Mesenchymal stem cell (in vitro differentiated cells and primary cell): ENCODE measurements around the gene HEY2.

ENCODE experiments used
- DNase-seq: peaks from one replicate; pipeline ENCODE4 v3.0.0-alpha.2; 2013
- H2AFZ ChIP-seq: one replicate; pipeline ENCODE4 v1.6.1; 2013; ENCODE audit warnings: low read depth, mild to moderate bottlenecking, control low read depth, inconsistent platforms, low read length, moderate library complexity
- H2AK5ac ChIP-seq: 2 replicates; pipeline ENCODE4 v1.6.1; 2013; ENCODE audit warnings: low read length, moderate library complexity, mild to moderate bottlenecking, inconsistent platforms; ENCODE audit not compliant: severe bottlenecking
- H2BK120ac ChIP-seq: one replicate; pipeline ENCODE4 v1.6.1; 2013; ENCODE audit warnings: low read depth, mild to moderate bottlenecking, inconsistent platforms, low read length, moderate library complexity
- H2BK12ac ChIP-seq, 2 experiments: one replicate each; pipeline ENCODE4 v1.6.1; 2013; ENCODE audit warnings: inconsistent platforms in 2 of 2, low read length in 2 of 2, mild to moderate bottlenecking in 2 of 2, moderate library complexity in 2 of 2, control low read depth in 1 of 2
- H2BK15ac ChIP-seq: one replicate; pipeline ENCODE4 v1.6.1; 2013; ENCODE audit warnings: mild to moderate bottlenecking, low read depth, inconsistent platforms; ENCODE audit not compliant: poor library complexity, severe bottlenecking
- H2BK5ac ChIP-seq: 2 replicates; pipeline ENCODE4 v1.6.1; 2013; ENCODE audit warnings: low read depth, mild to moderate bottlenecking, low read length, control low read depth, inconsistent platforms; ENCODE audit not compliant: poor library complexity, severe bottlenecking
- H3K14ac ChIP-seq, 2 experiments: one replicate each; pipeline ENCODE4 v1.6.1; 2013; ENCODE audit warnings: inconsistent platforms in 2 of 2, low read length in 2 of 2, control low read depth in 1 of 2, mild to moderate bottlenecking in 1 of 2, moderate library complexity in 1 of 2
- H3K18ac ChIP-seq, 2 experiments: one replicate each; pipeline ENCODE4 v1.6.1; 2013; ENCODE audit warnings: inconsistent platforms in 2 of 2, low read length in 2 of 2, control low read depth in 1 of 2, low read depth in 1 of 2, mild to moderate bottlenecking in 1 of 2
- H3K23ac ChIP-seq, 2 experiments: one replicate each; pipeline ENCODE4 v1.6.1; 2013; ENCODE audit warnings: inconsistent platforms in 2 of 2, low read length in 2 of 2, mild to moderate bottlenecking in 2 of 2, moderate library complexity in 2 of 2, control low read depth in 1 of 2
- H3K27ac ChIP-seq: 2 replicates; pipeline ENCODE4 v1.5.1; 2013; ENCODE audit warnings: mild to moderate bottlenecking, moderate library complexity, low read length, control low read depth, inconsistent platforms; ENCODE audit not compliant: poor library complexity, severe bottlenecking
- H3K27me3 ChIP-seq, 2 experiments: 2 replicates each; pipeline versions ENCODE4 v1.6.1 to v1.7.0; 2013; ENCODE audit warnings: low read length in 2 of 2, mild to moderate bottlenecking in 2 of 2, moderate library complexity in 2 of 2, control low read depth in 1 of 2, inconsistent platforms in 1 of 2; ENCODE audit not compliant: control insufficient read depth in 1 of 2, insufficient read depth in 1 of 2
- H3K36me3 ChIP-seq, 2 experiments: 2 replicates each; pipeline versions ENCODE4 v1.6.1 to v1.7.0; 2013; ENCODE audit warnings: low read length in 2 of 2, control low read depth in 1 of 2, inconsistent platforms in 1 of 2, low read depth in 1 of 2, mild to moderate bottlenecking in 1 of 2; ENCODE audit not compliant: insufficient read depth in 2 of 2, control insufficient read depth in 1 of 2
- H3K4ac ChIP-seq, 2 experiments: one replicate each; pipeline ENCODE4 v1.6.1; 2013; ENCODE audit warnings: inconsistent platforms in 2 of 2, low read length in 2 of 2, mild to moderate bottlenecking in 2 of 2, moderate library complexity in 2 of 2, control low read depth in 1 of 2, low read depth in 1 of 2
- H3K4me1 ChIP-seq: 2 replicates; pipeline ENCODE4 v1.6.1; 2013; ENCODE audit warnings: low read depth, low read length, control low read depth; ENCODE audit not compliant: control insufficient read depth, insufficient read depth
- H3K4me2 ChIP-seq: 2 replicates; pipeline ENCODE4 v1.6.1; 2013; ENCODE audit warnings: low read length, mild to moderate bottlenecking, inconsistent platforms; ENCODE audit not compliant: poor library complexity, severe bottlenecking
- H3K4me3 ChIP-seq, 2 experiments: 2 replicates each; pipeline versions ENCODE4 v1.5.1 to v1.7.0; 2013; ENCODE audit warnings: low read length in 2 of 2, mild to moderate bottlenecking in 2 of 2, control low read depth in 1 of 2, low read depth in 1 of 2; ENCODE audit not compliant: insufficient read depth in 1 of 2
- H3K79me1 ChIP-seq: replicated peaks from 2 replicates; pipeline ENCODE4 v1.6.1; 2013; ENCODE audit warnings: mild to moderate bottlenecking, control low read depth, low read length, inconsistent platforms; ENCODE audit not compliant: poor library complexity, severe bottlenecking
- H3K9ac ChIP-seq: 2 replicates; pipeline ENCODE4 v1.7.0; 2013; ENCODE audit warnings: mild to moderate bottlenecking, low read length, moderate library complexity
- H3K9me3 ChIP-seq: 2 replicates; pipeline ENCODE4 v1.7.0; 2013; ENCODE audit warnings: mild to moderate bottlenecking, low read length; ENCODE audit not compliant: control insufficient read depth
- H4K8ac ChIP-seq: one replicate; pipeline ENCODE4 v1.6.1; 2013; ENCODE audit warnings: inconsistent platforms, mild to moderate bottlenecking, low read length, moderate library complexity
- H4K91ac ChIP-seq: one replicate; pipeline ENCODE4 v1.6.1; 2013; ENCODE audit warnings: mild to moderate bottlenecking, low read length, inconsistent platforms
- WGBS: methylation state at CpG from one replicate; pipeline ENCODE4 v1.1.7; 2013; ENCODE audit warnings: mixed read lengths; 5-methylcytosine and 5-hydroxymethylcytosine counted together

HEY2 gene

GRCh38 chr6:125780540-125781313, 31.3 kb downstream of the HEY2 start:
- Histone ChIP-seq H3K9ac (peak overlapping the region; percentile 96), H3K23ac (no peak overlapping the region), H2BK5ac (no peak overlapping the region), H3K4me1 (no peaks in the 10 kb centered on the region), H3K14ac (no peak overlapping the region), H3K79me1 (peaks cover 4% of the 10 kb centered on the region), H3K18ac (peak overlapping the region in 1 of 2 experiments; percentile 35), H3K27ac (peak overlapping the region; percentile 83), H2BK12ac (no peak overlapping the region), H3K4me2 (peak overlapping the region; percentile 73), H3K27me3 (no peaks in the 10 kb centered on the region), H4K8ac (no peak overlapping the region), H2AK5ac (no peak overlapping the region), H2AFZ (peak overlapping the region; percentile 48), H2BK120ac (no peak overlapping the region), H3K4me3 (peak overlapping the region; percentile 51 to 84), H2BK15ac (no peak overlapping the region), H3K36me3 (no peaks in the 10 kb centered on the region), H3K9me3 (no peaks in the 10 kb centered on the region), H4K91ac (no peak overlapping the region), H3K4ac (peak overlapping the region in 1 of 2 experiments; percentile 25)
- under 1% methylated on average over 26 of the region's 28 CpGs for WGBS
- peak; percentile 85 for DNase-seq

- H2BK120ac ChIP-seq: no peak overlapping the region
- H3K9ac ChIP-seq: peak overlapping the region; percentile 96
- H2BK12ac ChIP-seq: no peak overlapping the region
- H3K79me1 ChIP-seq: peaks cover 4% of the 10 kb centered on the region
- peak overlapping the region; percentile 48 for H2AFZ ChIP-seq
- no peak overlapping the region for H4K91ac ChIP-seq
- H2AK5ac ChIP-seq: no peak overlapping the region
- peak overlapping the region; percentile 83 for H3K27ac ChIP-seq
- H3K4ac ChIP-seq: no peak overlapping the region
- no peaks in the 10 kb centered on the region for H3K36me3 ChIP-seq
- WGBS: no CpG with 5 or more reads among the region's 3 CpGs
- H3K9me3 ChIP-seq: no peaks in the 10 kb centered on the region
- no peaks in the 10 kb centered on the region for H3K4me1 ChIP-seq
- H3K14ac ChIP-seq: no peak overlapping the region
- H3K18ac ChIP-seq: no peak overlapping the region
- H3K4me2 ChIP-seq: peak overlapping the region; percentile 73
- no peak overlapping the region for H3K23ac ChIP-seq
- no peaks in the 10 kb centered on the region for H3K27me3 ChIP-seq
- H3K4me3 ChIP-seq: peak overlapping the region in 1 of 2 experiments; percentile 84
- H2BK15ac ChIP-seq: no peak overlapping the region
- DNase-seq: no peak
- H2BK5ac ChIP-seq: no peak overlapping the region
- no peak overlapping the region for H4K8ac ChIP-seq
Measured at GRCh38 chr6:125781314-125781868, 32.0 kb downstream of the HEY2 start.

GRCh38 chr6:125784365-125784764, 34.9 kb downstream of the HEY2 start:
- Histone ChIP-seq H2BK12ac (no peak overlapping the region), H4K8ac (no peak overlapping the region), H3K27me3 (no peaks in the 10 kb centered on the region), H2AFZ (no peak overlapping the region), H3K4me1 (peaks cover 2% of the 10 kb centered on the region), H3K36me3 (no peaks in the 10 kb centered on the region), H3K4ac (no peak overlapping the region), H3K14ac (no peak overlapping the region), H4K91ac (no peak overlapping the region), H3K79me1 (peaks cover 3% of the 10 kb centered on the region), H3K4me3 (no peak overlapping the region), H2BK5ac (no peak overlapping the region), H3K23ac (no peak overlapping the region), H2BK120ac (no peak overlapping the region), H3K4me2 (no peak overlapping the region), H3K9me3 (no peaks in the 10 kb centered on the region), H3K27ac (no peak overlapping the region), H3K9ac (no peak overlapping the region), H2AK5ac (no peak overlapping the region), H2BK15ac (no peak overlapping the region), H3K18ac (no peak overlapping the region)
- DNase-seq: no peak
- WGBS: 94% methylated on average over 2 of the region's 2 CpGs

GRCh38 chr6:125787791-125788190, 38.4 kb downstream of the HEY2 start:
- Histone ChIP-seq H2BK12ac (no peak overlapping the region), H3K4ac (no peak overlapping the region), H3K18ac (no peak overlapping the region), H3K4me2 (no peak overlapping the region), H2BK5ac (no peak overlapping the region), H2BK120ac (no peak overlapping the region), H3K79me1 (peaks cover 3% of the 10 kb centered on the region), H3K36me3 (no peaks in the 10 kb centered on the region), H3K23ac (no peak overlapping the region), H3K27me3 (no peaks in the 10 kb centered on the region), H3K14ac (no peak overlapping the region), H3K9ac (peak overlapping the region; percentile 12), H2AFZ (no peak overlapping the region), H2AK5ac (no peak overlapping the region), H4K8ac (no peak overlapping the region), H3K27ac (no peak overlapping the region), H3K4me3 (no peak overlapping the region), H3K4me1 (peaks cover 8% of the 10 kb centered on the region), H3K9me3 (no peaks in the 10 kb centered on the region), H4K91ac (no peak overlapping the region), H2BK15ac (no peak overlapping the region)
- DNase-seq: no peak
- WGBS: 42% methylated on average over 2 of the region's 2 CpGs
